Measurements from ENCODE around the gene TYMP.

TYMP gene, protein sequence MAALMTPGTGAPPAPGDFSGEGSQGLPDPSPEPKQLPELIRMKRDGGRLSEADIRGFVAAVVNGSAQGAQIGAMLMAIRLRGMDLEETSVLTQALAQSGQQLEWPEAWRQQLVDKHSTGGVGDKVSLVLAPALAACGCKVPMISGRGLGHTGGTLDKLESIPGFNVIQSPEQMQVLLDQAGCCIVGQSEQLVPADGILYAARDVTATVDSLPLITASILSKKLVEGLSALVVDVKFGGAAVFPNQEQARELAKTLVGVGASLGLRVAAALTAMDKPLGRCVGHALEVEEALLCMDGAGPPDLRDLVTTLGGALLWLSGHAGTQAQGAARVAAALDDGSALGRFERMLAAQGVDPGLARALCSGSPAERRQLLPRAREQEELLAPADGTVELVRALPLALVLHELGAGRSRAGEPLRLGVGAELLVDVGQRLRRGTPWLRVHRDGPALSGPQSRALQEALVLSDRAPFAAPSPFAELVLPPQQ

DNA sequence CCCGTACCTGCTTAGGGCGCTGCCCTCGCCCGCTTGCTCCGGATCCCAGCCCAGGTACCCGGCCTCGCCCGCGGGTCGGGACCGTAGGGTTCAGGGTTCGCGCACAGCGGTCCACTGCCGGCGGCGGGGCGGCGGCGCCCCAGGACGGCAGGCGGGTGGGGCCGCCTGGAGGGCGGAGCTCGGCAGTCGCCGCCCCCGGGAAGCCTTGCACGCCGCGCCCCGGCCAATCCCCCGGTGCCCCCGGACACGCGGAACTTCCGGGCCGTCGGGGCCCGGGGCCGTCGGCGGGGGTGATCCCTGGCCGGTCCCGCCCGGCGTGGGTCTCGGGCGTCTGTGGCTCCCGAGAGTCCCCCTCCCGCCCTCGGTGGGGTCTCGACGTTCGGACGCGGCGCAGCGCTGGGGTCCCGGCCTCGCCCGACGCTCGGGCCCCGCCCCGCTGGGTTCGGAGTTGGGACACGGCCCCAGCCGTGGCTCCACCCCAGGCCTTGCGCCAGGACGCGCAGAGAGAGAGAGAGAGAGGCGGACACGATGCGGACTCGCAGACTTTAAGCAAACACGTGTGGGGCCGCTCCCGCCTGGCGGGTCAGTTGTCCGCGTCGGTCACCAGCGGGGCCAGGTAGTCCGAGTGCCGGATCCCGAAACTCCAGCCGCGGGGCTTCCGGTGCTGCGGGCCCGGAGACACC, at the start of gene TYMP:
TYMP (minus strand) TSS at position 116 of the 683 bp plus-strand sequence. CDS start 303 bp downstream, outside the sequence.
- no peak for DNase-seq (ENCODE audit: low read depth, low spot score)

DNA sequence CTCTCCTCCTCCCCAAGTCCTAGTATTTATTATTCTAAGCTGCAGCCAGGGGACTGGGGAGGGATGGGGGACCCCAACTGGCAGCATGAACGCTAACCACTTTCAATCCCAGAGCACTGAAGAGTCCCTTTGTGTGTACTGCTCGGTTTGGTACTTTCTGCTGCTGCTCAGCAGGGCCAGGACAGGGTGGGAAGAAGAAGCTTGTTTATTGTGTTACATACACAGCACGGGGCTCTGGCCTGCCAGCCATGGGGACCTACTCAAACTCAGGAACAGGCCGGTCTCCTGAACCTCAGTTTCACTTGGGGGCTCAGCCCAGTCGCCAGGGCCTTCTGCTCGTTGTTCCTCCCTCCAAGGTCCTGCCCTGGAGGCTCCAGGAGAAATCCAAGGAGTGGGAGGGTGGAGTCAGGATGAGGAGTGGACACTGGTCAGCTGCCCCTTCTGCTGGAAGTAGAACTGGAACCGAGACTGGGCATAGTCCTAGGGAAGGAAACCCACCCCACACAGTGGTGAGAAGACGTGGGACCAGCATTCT, 49.0 kb upstream of the TYMP start:
- DNase-seq (ENCODE audit: low read depth, low spot score): no peak

DNA sequence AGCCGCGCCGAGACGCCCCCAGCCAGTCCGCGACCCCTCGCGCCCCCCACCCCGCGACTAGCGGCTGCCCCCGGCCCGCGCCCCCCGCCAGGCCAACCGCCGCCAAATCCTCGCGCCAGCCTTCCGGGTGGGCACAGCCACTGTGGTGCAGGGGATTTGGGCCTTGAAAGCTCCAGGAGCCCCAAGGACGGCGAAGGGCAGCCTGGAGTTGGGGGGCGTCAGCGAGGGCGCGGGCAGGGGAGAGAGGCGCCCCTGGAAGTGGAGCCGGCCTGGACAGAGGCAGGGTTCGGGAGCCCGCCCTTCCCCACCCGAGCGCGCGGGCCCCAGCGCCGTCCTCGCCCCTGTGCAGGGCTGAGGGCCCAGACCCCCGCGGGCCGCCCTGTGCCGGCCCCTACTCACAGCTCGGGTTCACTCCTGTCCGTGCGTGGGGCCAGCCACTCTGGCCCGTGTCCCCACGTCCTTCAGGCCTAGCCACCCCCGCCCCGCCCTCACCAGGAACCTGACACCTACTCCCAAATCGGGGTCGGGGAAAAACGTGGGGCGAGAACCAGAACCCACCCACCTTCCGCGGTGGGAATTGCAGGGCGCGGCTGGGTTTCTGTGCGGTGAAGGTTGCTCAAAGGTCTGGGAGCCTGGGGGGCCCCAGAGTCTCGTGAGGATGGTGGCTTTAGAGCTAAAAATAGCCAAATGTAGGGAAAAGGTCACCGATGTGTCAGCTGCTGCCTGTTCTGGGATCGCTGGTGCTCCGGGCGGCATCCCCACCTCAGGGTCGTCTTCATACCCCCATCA, 48.4 kb upstream of the TYMP start, which contains the start of gene CPT1B:
CPT1B (minus strand) TSS at position 441 of the 789 bp plus-strand sequence. CDS start 512 bp downstream, outside the sequence.
- no peak for DNase-seq (ENCODE audit: low read depth, low spot score)

DNA sequence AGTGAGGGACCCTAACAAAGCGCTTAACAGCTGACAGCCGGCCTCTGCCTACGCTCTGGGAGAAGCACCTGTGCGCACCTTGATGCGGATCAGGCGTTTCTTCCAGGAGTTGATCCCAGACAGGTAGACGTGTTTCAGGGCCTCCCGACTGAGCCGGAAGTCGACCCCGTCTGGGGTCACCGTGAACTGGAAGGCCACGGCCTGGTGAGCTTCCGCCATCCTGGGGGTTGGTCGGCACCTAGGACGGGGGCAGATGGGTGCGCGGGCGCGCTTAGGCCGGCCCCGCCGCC, 47.8 kb upstream of the TYMP start:
- no peak for DNase-seq (ENCODE audit: low read depth, low spot score)

DNA sequence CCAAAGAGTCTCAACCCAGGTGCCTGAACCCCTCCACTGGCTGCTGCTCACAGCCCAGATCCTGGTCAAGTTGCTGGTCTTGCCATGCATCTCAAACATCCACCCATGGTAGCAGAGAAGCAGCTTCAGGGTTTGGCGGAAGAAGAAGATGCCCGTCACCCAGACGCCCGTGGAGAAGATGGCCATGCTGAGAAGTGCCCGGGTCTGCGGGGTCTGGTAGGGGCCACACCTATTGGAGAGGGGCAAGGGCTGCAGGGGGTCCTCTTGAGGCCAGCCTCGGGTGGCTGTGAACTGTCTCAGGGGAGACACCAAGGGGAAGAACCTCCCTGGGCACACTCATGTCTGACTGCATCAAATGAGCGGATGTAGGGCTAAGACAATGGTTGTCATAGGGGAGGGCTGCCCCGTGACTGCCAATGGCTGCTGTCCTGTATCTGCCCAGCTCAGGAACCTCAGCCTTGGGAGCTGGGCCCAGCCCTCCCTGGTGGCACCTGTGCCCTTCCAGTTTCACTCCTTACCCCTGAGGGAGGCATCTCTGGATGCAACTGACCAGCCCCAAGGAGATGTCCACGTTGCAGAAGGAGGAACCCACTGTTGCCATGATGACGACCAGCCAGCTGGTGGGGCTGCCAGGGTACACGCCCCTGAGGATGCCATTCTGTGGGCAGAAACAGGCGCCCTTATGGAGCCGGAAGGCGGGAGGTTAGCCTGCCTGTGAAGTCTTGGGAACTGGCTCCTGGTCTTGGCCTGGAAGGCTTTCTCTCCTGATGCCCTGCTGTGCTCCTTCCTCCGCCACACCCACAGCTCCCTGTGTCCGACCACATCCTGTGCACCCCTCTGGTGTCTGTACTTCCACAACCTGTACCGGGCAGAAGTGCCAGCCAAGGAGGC, 47.2 kb upstream of the TYMP start:
- no peak for DNase-seq (ENCODE audit: low read depth, low spot score)

DNA sequence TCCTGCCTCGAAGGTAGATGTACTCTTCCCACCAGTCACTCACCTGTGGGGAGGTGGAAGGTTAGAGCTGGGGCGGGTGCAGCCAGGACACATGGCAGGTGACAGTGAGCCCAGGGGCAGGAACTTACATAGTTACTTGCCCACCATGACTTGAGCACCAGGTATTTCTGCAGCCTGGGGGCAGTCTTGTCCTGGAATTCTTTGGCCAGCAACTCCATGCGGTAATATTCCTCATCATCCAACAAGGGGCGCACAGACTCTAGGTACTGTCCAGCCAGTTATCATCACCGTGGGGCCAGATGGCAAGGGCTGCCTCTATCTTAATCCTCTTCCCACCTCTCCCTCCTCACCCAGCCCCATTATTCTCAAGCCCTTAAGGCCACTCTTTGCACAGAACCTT, 46.3 kb upstream of the TYMP start:
- no peak for DNase-seq (ENCODE audit: low read depth, low spot score)

DNA sequence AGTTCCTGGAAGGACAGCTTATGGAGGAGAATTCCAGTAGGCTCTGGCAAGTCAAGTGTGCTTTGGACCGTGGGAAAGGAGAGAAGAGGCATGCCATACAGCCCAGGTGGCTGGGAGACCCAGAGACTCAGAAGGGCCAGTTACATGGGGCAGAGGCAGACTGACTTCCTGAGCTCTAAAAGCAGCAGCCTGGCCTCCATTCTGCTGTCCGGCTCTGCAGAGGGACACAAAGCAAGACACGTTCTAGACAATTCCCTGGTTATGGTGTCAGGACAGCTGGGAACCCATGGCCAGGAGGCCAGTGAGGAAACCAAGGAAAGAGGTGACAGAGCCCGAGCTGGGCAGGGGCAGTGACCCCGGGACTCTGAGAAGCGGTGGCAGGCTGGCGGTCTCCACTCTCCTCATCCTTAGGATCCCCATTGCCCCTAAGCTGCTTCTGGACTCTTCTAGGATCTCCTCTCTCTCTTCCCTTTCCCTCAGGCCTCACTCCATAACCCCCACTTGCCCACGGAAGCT, 45.7 kb upstream of the TYMP start:
- DNase-seq (ENCODE audit: low read depth, low spot score): no peak

DNA sequence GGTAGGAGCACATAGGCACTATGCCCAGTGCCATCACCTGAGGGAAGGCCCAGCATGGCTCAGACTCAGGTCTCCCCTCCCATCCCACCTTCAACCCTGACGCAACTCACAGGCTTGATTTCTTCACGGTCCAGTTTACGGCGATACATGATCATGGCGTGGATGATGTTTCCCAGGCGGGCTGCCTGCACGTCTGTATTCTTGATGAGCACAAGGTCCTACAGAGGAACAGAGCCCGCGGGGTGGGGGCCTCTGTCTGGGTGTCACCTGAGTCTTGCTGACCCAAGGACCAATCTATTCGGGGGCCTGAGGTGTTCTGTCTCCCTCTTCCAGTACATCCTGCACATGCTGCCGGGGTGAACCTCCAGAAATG, 44.6 kb upstream of the TYMP start:
- DNase-seq (ENCODE audit: low read depth, low spot score): no peak

DNA sequence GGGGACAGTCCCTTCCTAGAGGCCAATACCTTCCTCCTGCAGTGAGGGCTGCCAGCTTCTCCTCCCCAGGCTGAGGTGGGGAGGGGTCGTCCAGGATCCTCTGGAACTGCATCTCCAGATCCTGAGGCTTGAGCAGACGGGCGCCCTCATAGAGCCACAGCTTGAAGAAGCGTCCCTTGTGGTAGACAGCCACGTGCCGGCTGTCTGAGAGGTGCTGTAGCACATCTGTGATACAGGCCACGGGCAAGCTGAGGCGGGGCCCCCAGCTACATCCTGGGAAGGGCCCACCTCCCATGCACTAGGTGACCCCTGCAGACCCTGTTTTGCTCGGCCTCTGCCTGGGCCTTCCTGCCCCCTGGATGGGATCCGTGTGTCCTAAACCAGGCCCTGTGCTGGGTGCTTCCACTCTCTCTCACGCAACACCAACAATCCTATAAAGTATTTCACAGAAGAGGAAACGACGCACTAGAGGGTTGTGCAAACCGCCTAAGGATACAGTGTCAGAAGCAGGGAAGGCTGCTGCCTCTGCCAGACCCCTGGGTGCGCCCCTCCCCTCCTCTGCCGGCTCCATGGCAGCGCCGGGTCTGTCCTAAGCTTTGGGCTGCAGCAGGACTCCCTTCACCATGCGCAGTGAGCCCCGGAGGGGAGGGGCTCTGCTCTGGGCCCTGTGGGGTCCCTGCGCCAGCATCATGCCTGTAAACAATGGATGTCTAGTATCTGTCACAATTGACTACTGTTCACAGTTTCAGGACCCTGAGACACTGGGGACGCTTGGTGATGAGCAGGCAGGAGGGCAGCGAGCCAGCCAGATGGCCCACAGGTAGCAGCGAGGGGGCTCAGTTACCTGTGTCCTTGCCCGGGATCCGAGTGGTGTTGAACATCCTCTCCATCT, 43.9 kb upstream of the TYMP start:
- DNase-seq (ENCODE audit: low read depth, low spot score): no peak

DNA sequence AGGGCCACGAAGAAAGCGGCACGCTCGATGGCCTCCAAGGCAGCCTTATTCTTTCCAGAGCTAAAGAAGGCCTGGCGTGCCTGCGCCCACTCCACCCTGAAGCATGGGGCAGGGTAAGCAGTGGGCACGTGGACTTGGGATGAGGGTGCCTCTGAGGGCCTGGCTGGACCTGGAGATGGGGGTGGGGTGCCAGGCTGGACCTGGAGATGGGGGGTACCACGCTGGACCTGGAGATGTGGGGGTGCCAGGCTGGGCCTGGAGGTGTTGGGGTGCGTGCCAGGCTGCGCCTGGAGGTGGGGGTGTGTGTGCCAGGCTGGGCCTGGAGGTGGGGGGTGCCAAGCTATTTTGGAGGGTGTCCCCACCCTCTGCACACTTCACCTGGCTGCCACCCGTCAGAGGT, 43.2 kb upstream of the TYMP start:
- no peak for DNase-seq (ENCODE audit: low read depth, low spot score)

DNA sequence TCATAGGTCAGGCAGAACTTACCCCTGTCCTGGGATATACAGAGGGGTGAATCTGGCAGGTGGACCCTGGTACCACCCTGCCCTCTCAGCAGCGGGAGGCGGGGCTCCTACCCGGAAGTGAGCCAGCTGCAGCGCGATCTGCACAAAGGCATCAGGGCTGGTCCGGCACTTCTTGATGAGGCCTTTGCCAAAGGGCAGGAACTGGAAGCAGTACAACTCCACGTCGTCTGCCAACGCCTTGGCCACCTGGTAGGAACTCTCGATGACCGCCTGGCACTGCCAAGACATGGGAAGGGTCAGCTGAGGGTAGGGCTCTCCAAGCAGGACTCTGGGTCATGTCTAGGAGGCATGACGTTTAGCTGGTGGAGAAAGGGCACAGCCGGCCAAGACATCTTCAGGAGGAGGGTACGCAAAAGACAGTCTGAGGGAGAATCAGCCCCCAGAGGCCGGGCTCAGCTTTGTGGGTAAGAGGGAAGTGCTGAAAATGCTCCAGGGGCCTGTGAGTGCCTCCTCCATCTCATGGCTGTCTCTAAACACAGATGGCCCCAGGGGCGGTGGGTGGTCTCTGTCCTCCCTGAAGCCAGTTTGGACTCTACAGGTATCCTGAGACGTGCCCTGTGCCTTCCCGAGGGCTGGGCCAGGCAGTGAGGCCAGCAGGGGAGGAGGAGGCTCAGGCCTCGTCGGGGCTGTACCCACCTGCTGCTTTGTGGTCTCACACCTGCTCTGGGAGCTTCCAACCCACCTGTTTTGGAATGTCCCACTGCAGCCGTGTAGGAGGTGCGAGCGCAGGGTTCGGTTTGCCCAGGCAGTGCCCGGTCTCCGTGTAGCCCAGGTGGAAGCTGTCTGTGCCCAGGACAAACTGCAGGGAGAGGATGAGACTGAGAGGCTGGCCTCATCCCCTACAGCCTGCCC, 41.7 kb upstream of the TYMP start:
- no peak for DNase-seq (ENCODE audit: low read depth, low spot score)

DNA sequence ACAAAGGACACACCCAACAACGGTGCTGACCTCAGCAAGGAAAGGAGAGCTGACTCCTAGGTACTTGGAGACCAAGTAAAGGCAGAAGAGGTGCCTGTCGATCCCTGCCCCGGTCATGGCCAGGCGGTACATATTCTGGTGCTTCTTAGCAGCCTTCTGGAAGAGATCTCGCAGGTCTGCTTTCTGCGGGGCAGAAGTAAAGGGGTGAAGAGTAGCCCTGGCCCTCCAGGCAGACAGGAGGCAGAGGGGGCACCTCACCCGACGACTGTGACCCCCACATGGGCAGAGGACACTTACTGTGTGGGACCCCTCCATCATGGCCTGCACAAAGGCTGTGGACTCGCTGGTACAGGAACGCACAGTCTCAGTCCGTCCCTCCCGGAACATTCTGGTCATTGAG, 41.0 kb upstream of the TYMP start:
- no peak for DNase-seq (ENCODE audit: low read depth, low spot score)

DNA sequence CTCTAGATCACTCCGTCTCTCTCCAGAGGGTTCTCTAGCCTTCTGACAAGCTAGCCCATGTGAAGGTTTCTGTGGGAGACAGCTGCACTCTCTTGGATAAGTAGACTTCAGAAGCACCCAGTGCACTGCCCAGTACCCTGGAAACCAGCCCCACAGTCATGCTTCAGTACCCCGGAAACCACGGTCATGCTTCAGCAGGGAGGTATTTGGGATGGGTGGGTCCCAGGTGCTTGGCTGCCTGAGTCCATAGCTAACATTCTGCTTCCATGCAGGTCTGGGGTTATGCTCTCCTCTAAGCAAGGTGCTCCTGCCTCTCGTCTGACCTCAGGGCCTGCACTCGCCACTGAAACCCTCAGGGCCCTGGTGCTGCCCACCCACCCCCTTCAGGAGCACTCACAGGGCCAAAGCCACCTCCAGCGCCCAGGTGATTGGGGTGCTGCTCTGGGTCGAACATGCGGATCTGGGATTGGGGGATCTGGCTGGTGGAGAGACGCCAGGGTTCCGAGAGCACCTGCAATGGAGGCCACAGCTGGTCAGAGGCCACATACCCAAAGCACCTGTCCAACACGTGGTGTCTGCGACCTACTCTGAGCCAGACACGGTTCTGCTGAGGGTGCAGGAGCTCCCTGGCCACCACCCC, 40.2 kb upstream of the TYMP start:
- DNase-seq (ENCODE audit: low read depth, low spot score): no peak

DNA sequence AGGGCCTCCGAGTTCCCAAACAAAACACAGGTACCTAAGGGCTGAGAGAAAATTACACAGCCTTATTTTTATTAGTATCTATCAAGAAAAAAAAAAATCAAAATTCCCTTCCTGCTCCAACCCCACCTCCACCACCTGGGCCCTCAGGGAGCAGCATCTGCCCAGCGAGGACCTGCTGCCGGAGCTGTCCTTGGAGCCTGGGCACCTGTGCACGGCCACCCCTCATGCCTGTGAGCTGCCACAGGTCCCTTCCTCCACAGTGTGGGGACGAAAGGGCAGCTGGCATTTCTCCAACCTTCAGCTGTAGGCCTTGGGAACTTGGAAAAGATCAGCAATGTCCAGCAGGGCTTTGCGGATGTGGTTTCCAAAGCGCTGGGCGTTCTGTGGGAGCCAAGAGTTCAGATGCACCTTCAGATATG, 39.2 kb upstream of the TYMP start:
- no peak for DNase-seq (ENCODE audit: low read depth, low spot score)

DNA sequence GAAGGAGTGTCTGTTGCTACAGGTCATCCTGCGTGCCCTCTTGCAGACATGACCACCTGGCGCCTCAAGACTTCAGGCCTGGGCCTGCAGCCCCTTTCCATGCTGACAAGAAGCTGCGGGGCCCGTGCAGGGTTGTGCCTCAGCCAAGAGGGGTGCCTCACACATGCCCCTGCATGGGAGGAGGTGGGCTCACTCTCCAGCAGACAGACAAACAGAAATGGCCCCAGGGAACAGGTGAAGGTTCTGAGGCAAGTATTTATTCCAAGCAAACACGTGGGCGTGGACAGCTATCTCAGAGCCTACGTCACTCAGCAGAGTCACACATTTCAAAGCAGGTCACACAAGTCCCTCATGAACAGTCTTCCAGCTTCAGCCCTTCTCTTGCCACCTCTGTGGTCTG, 38.8 kb upstream of the TYMP start:
- DNase-seq (ENCODE audit: low read depth, low spot score): no peak

DNA sequence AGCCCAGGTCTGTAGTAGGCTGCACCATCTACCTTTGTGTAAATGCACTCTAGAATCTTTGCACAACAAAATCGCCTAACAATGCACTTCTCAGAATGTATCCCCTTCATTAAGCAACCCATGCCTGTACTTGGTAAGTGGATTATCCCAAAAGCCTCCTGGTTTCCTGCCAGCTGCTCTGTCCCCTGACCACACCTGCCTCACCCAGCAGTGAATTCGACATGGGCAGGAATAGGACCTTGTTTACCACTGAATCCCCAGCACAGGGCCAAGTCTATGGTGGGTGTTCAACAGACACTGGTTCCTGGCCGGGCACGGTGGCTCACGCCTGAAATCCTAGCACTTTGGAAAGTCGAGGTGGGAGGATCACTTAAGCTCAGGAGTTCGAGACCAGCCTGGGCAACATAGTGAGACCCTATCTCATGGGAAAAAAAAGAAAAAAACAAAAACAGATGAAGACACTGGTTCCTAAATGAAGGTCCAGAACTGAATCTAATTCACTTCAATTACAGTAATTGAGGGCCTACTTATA, 38.0 kb upstream of the TYMP start:
- DNase-seq (ENCODE audit: low read depth, low spot score): no peak

DNA sequence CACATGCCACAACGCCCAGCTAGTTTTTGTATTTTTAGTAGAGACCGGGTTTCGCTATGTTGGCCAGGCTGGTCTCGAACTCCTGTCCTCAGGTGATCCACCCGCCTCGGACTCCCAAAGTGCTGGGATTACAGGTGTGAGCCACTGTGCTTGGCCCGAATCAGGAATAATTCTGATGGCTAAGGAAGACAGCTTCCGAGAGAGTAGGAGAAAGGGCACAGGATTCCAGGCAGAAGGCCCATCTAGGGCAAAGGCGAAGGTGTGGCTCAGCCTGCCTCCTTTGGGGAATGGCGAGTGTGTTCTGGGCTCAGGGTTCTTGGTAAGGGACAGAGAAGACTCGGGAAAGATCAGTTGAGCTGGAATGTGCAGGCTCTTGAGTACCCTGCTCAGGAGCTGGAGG, 34.5 kb upstream of the TYMP start:
- no peak for DNase-seq (ENCODE audit: low read depth, low spot score)
